Activated CD4-positive, alpha-beta T cell treated with anti-CD3 and anti-CD28 coated beads, Interleukin-2, amount 50 U/mL, for 4 hours (primary cell): ENCODE measurements around the gene GNAT1.

Experiments
- DNase-seq, 2 experiments: peaks; one replicate each; pipeline ENCODE4 v3.0.0-alpha.2; 2020

Gene GNAT1

DNA sequence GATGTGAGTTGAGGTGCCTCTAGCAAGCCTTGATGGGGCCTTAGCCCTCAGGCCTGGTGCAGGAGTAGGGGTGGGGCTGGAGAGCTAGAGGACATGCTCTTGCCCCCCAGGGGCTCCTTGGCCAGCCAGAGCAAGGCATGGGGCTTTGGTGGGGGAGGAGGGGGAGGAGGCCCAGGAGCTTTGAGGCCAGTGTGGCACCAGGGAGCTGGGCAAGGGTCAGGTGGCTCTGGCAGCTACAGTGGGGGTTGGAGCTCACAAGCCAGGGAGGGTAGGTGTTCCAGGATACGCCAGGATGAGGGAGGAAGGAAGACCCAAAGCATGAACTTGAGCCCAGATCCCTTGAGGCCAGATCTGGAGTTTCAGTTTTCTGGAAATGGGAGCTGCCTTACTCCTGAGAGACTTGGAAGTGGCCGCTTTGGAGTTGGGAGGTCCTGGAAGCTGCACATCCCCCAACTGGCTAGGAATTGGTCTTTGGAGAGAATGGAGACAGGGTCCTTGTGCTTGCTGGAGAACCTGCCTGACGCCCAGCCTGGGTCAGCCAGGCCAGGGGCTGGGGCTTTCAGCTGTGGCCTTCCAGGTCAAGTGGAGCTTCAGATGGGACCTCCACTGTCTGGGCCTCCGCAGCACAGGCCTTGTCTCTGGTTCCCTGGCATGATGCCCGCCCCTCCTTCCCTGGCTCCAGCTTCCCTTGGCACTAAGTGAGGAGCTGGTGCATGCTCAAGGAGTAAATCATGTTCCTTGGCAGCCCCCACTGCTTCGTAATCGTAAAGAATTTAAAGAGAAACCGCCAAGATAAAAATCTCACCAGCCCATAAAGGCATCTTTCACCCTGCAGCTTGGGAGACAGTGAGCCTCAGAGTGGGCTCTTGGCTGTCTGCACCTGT, 27.6 kb upstream of the GNAT1 start:
- no peak for DNase-seq

DNA sequence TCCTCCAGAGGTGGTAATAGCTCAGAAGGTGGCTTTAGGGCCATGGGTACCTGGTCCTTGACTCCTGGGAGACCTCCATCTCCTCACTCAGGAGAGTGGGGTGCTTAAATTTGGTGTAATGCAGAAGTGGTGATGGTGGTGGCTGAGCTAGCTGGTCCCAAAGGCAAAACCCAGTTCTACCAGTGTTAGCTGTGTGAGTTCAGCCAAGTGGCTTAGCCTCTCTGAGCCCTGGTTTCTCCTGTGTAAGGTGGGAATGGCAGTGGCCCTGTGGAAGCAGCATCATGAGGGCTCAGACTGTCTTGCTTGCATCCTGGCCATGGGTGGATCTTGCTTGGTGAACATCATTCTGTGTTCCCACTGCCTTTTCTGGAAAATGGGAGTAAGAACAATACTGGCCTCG, 26.9 kb upstream of the GNAT1 start:
- DNase-seq: no peak

DNA sequence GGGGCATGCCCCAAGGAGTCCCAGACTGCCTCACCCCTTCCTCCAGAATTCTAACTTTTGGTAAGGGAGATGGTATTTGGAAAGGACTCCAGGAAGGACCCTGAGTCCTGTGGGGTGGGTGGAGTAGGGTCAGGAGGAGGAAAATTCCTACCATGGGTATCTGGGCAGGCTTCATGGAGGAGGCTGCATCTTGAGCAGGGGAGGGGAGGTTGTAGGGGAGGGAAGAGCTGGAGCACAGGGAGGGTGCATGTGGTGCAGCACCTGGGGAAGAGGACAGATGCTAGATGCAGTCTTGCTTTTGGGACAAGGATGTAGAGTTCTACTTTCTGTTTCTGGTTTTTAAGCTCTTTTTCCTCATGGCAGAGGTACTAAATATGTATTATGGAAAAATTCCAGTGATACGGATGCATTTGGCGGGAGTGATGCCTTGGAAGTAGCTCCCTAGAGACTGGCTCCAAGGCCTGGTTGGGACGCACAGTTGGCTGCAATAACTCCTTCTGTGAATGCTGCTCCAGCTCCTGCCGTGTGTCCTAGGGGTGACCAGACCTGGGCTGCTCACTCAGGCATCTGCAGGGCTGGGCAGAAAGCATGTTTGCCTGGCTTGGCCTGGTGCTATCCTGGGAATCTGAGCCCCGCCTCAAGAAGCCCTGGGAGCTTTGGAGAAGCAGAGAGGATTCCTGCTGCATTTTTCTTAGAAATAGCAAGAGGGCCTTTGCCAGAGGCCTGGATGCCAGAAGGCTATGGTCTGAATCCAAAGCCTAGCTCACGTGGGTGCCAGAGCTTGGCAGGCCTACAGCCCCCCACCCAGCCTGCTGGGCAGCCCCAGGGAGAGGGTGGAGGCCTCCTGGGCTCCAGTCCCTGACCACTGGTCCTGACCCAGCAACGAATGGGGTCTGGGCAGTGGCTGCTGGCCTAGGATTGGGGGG, 26.2 kb upstream of the GNAT1 start:
- DNase-seq: no peak

DNA sequence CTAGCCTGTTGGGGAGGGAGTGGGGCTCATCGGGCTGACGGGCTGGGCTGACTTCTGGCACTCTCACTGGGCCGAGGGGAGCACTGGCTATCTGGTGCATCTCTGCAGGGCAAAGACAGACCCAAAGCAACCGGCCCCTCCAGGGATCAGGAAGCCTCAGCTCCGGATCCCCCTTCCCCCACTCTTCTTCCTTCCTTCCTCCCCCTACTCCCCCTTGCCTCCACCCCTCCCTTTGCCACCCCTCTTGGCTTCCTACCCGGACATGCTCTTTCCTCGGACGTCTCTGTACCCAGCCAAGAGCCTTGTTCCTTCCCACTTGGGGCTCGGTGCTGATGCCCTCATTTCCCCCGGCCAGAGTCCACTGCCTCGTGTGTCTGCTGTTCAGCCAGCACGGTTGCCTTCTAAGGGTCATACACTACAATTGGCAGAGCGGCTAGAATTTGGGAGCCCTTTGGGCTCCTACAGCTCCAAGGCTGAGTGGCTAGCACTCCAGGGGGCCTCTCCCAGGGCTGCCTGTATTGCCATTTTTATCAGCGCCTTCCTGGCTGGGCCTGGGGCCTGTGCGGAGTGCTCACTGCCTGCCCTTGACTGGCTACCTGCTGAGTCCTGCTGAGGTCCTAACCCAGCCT, 25.4 kb upstream of the GNAT1 start:
- no peak for DNase-seq

DNA sequence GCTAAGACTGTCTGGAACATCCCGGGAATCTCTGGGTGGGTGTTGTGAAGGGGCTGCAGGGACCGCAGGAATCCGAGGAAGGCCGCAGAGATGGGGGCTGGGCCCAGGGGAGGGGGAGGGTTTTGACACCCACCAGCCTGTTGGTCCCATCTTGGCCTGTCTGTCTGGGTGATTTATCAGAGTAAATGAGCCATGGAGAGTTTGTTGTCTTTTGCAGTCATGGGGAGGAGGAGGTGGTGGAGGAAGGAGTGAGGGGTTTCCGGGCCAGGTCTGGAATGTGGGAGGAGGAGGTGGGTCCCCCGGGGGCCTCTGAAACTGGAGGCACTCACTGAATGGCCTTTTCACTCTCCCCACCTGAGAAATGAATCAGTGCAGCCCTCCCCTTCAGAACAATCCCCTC, 24.8 kb upstream of the GNAT1 start:
- no peak for DNase-seq

DNA sequence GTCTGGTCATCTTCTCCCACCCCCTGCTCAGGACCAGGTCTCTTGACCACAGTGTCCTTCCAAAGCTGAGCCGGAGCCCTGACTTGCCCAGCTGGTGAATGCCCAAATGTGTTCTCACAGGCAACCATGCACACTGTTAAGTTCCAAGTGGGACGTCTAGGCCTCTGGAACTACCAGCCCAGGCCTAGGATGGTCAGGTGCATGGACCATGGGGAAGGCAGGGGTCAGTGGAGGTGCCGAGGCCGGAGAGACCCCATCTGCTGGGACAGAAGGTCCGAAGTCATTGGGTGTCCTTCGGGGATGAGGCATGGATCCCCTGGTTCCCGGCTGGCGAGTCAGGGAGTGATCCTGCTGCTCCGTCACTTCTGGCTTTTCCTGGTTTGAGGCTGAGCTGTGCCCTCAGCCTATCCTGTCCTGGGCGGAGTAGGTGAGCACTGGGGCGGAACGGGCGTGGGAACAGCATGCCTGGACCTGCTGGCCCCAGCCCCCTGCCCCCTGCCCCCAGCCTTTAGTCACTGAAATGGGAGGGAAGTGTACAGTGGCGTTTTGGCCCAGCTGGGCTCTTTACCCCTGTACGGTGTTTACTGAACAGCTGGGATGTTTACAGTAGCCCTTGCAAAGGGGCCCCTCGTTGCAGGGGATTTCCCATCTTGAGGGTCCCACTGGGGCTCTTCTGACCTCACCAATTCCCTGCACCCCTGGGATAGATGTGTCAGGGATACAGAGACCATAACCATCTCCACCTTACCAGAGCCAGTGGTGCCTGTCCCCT, 24.2 kb upstream of the GNAT1 start:
- no peak for DNase-seq

DNA sequence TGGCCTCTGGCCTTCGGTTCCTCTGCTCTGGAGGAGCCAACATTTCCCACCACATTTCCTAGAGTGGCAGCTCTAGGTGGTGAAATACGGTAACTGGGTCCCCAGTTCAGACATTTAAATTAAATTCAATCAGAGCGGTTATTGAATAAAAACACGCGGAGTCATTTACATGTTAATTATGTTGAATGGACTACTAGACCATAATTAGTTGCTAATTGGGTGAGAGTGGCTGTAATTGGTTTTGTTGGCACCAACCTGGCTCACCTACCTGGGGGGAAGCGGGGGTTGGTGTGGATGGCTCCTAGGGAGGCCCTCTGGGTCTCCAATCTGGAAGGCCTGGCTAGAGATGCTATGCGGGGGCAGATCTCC, 23.6 kb upstream of the GNAT1 start:
- DNase-seq: no peak

DNA sequence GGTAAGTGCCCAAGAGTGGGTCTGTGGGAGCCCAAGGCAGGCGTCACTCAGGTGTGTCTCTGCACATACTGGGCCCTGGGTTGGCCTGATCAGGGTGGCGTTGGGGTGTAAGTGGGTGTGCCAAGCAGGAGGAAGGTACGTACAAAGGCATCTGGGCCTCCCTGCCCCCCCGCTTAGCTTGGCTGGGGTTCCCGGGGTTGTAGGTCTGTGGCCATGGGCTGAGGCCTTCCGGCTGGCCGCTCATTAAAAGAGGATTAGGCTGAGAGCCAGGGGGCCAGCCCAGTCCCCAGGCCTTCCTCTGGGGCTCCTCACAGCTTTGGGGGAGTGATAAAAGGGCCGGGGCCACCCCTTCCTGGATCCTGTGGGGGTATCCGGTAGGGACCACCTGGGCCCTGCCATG, 23.0 kb upstream of the GNAT1 start:
- DNase-seq: no peak

DNA sequence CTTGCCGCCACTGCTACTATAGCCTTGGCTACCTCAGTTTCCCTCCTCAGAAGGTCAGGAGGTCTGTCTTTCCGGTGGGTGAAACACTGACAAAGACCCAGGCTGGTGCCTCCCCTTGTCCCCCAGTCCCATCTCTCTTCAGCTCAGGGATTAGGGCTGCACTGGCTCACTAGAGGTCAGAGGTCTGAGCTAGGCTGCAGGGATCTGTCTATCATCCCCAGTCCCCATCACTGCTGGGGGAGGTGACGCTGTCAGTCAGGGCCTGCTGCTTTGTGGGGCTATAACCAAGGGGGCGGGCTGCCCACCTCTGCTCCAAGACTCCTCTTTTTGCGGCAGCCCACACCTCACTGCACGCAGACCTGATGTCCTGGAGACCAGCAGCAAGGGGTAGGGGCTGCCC, 22.6 kb upstream of the GNAT1 start:
- DNase-seq: no peak

DNA sequence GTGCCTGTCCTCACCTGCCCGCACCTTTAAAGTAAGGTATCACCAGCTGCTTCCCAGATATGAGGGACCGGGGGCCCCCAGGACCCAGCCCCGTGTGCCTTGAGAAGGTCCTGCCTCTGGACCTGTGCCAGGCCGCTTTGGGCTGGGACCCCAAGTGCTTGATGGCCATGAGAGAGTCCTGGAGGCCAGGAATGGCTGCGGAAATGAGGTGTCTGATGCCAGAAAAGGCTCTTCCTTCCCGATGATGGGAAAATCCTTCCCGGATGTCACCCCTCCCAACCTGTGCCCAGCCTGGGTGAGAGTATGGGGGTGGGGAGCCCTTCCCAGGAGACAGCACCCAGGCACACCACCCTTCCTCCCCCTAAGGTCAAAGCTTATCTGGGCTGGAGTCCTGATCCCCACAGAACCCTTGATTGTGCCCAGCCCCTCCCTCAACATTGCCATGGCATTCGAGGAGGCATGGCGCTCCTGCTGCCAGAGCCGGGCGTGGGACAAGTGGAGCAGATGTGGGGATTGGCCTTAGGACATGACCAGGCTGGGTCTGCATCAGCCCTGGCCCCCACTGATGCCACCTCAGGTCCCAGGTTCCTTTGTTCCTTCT, 22.1 kb upstream of the GNAT1 start:
- no peak for DNase-seq

DNA sequence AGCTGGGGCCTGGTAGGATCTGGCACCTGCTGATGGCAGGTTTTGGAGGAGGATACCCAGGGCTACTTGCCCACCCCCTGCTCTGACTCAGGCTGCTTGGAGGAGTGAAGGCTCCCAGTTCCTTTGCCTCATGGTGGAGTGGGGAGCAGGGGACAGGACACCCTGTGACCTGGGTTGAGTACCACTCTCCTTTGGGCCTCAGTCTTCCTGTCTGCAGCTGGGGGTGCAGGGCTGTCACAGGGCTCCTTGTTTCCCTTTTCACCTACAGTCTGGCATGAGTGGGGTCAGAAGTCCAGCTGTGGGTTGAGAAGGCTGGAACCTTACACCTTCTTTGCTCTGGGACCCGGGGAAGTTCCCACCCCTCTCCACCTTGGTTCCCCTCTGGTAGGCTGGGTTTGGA, 21.6 kb upstream of the GNAT1 start:
- DNase-seq: no peak

DNA sequence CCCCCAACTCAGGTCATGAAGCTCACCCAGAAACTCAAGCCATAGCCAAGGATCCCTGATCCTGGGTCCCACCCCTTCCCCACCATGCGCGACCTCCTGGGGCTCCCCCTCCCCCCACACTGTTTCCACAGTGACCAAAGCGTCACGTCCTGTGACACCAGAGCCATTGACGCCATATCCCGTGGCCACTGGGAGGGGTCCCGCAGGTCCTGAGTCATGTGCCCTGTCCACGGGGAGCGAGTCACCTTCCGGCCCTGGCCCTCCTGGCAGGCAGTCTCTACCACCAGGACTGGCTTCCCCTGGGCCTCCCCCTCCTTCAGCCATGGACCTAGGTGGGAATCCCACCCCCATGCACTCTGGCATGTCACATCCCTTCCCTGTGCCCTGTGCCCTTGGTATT, 20.7 kb upstream of the GNAT1 start:
- no peak for DNase-seq

DNA sequence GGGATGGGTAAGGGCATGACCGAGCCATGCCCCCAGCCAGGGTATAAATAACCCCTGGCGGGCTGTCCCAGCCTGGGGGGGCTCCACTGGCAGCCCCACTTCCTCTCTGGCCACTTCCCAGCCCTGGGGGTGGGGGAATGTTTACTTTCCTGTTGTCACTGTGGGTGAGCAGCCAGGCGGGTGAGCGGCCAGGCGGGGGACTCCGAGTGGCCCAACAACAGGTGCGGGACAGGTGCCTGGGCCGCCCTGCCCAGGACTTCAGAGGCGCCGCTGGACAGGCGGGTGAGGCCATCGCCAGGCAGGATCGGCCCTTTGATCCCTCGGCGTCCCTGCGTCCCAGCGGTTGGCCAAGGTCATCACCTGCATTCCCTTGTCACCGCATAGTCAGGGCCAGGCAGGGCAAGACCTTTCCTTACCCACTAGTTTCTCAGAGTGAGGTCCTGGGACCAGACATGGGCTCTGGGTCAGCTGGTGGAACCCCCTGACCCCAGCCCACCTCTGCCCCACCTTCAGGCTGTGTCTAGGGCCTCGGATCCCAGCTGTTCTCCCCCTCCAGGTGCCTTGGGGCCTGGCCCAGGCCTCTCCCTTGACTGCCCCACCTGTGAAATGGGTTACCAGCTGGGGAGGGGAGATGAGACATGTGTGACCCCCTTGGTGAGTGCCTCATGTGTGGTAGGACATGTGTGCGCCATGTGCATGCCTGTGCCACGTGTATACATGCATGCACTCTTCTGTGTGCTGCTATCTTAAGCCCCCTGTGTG, 19.7 kb upstream of the GNAT1 start:
- DNase-seq: no peak

DNA sequence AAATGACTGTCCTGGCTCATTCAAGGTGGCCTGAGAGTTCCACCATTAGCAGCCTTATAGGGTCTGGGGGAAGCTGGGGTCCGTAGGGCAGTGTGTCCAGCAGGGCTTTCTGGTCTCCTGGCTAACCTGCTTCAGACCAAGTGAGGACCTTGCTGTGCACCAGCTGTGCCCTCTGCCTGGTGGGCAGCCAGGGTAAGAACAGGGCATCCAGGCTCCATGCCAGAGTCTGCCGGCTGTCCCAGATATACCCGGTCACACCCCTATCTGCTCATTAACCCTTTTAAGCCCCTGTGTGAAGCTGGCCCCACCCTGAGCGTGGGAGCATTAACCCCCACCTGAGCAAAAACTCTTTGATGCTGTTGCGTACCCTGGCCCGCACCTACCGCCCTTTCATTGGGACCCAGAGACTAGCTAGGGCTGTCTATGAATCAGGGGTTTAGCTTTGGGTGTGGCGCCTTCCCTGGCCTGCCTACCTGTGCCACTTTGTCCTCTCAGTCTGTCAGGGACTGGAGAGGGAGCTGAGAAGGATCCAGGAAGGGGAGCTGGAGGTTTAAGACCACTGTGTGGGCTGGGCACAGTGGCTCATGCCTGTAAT, 18.7 kb upstream of the GNAT1 start:
- no peak for DNase-seq

DNA sequence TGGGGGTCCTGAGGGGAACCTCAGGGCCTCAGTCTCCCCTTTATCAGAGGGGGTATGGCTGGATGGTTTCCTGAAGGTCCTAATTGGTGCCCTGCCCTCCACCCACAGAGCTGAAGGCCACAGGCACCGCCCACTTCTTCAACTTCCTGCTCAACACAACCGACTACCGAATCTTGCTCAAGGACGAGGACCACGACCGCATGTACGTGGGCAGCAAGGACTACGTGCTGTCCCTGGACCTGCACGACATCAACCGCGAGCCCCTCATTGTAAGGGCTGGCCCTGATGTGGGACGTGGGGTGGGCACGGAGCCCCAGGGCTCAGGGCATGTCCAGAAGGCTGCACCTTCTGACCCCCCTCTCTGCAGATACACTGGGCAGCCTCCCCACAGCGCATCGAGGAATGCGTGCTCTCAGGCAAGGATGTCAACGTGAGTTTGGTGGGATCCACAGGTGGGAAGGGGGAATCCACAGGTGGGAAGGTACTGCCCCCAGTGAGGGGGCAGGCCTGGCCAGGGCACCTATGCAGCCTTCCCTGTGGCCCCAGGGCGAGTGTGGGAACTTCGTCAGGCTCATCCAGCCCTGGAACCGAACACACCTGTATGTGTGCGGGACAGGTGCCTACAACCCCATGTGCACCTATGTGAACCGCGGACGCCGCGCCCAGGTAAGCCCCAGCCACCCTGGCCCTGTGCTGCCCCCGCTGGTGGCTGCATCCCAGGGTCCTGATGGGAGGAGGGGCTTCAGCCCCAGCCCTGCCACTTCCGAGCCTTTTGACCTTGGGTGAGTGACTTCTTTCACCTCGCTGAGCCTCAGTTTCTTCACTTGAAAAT, 17.5 kb upstream of the GNAT1 start:
- DNase-seq: no peak

DNA sequence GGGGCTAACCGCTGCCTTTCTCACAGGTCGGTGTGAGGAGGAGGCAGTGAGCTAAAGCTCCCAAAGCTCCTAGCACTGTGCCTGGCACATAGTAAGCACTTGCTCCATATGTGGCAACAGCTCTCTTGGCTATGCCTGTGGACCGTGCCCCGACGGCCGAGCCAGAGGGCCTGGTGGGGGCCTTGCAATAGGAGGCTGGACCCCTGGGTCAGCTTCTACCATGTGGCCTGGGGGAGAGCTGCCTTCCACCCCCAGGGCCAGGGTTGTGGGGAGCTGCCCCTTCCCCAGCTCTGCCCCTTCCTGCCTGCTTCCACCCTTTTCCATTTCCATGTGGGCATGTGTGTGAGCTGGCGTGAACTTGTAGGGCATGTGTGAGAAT, 16.9 kb upstream of the GNAT1 start:
- no peak for DNase-seq

DNA sequence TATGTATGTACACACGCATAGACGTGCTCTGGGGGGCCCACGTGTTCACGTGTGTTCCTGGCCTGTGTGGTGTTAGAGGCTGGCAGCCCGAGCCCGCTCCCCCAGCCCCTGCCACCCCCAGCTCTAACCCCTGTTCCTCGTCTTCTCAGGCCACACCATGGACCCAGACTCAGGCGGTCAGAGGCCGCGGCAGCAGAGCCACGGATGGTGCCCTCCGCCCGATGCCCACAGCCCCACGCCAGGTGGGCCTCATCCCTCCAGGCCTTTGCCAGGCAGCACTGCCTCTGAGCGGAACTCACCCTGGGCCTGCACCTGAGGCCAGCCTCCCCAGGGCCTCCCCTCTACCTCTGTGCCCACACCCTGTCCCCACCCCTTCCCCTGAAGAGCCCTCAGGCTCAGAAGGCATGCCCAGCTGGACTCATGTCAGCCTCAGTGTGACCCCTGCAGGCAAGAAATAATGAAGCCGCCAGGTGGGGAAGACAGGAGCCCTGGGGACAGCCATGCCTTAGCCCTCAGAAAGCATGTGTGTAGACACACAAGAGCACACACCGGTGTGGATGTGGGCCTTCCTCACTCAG, 16.4 kb upstream of the GNAT1 start:
- no peak for DNase-seq

DNA sequence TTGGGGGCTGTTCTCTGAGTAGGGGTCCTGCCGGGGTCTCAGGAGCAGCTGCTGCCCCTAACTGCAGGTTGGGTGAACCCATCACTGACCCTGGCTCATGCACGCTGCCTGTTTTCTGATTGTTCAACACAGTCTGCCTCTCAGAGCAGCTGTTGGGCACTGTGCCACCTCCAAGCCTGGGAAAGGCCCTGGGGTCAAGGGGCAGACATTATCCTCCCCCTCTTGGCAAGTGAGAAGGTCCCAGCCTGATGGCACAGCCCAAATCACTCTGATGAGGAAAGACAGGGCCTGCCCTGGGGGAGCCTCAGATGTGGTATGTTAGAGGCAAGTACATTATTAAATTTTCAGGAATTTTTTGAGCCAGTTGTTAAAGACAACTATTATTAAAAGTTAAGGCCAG, 14.1 kb upstream of the GNAT1 start:
- DNase-seq: no peak

DNA sequence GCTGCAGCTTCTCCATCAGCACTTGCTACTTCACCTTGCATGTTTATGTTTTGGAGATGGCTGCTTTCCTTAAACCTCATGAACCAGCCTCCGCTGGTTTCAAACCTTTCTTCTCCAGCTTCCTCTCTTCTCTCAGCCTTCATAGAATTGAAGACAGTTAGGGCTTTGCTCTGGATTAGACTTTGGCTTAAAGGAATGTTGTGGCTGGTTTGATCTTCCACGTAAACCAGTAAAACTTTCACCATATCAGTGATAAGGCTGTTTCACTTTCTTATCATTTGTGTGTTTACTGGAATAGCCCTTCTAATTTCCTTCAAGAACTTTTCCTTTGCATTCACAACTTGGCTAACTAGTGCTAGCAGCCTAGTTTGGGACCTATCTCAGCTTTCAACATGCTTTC, 11.7 kb upstream of the GNAT1 start:
- no peak for DNase-seq

DNA sequence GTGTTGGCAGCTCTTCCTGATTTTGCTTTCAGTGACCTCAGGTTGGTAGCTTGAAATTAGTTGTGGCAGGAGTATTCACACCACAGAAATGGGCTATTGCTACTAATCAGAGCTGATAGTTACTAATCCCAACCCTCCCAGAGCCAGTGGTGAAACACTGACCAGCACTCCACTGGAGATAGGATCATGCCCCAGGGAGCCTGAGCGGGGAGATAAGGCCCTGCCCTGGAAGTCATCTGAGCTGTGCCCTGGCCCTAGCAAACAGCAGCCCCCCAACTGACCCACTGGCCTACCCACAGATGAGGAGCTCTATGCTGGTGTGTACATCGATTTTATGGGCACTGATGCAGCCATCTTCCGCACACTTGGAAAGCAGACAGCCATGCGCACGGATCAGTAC, 9.4 kb upstream of the GNAT1 start:
- DNase-seq: no peak
